Activated T-helper 1 cell treated with anti-CD3 and anti-CD28 coated beads, Interleukin-12 subunit alpha, Interleukin-12 subunit beta, Interleukin-2, Interleukin-4 antibody, amounts not matched to agents 30 ng/mL and 10 ng/mL and 1 ng/mL, durations not matched to agents 14 hours and 24 hours and 36 hours (primary cell): ENCODE data around the gene C17orf113. TPM values are rescaled to one million over a fixed set of nuclear protein-coding genes. Genes with fewer than 3 reads are reported as not detected.

Experiments
- DNase-seq: peaks from one replicate; pipeline ENCODE4 v3.0.0; 2021; ENCODE audit warnings: low spot score
- H3K27ac Mint-ChIP-seq: one replicate; pipeline ENCODE4 v1.8.0; 2021; ENCODE audit warnings: mild to moderate bottlenecking, mixed read lengths
- H3K27me3 Mint-ChIP-seq: one replicate; pipeline ENCODE4 v1.8.0; 2022; ENCODE audit warnings: mild to moderate bottlenecking, moderate library complexity, mixed read lengths; ENCODE audit not compliant: insufficient read depth
- H3K36me3 Mint-ChIP-seq: one replicate; pipeline ENCODE4 v1.8.0; 2021; ENCODE audit warnings: low read depth, mixed read lengths
- H3K4me1 Mint-ChIP-seq: one replicate; pipeline ENCODE4 v1.8.0; 2021; ENCODE audit warnings: low read depth, mixed read lengths
- H3K4me3 Mint-ChIP-seq: one replicate; pipeline ENCODE4 v1.8.0; 2021; ENCODE audit warnings: mild to moderate bottlenecking, moderate library complexity, mixed read lengths
- H3K9me3 Mint-ChIP-seq: one replicate; pipeline ENCODE4 v1.8.0; 2021; ENCODE audit warnings: mixed read lengths
- intact Hi-C: fragments of 100-400 bp; cut with micrococcal nuclease; formaldehyde crosslinking; loops from one replicate; pipeline ENCODE4 v1.15.1; 2024
- total RNA-seq: library from RNA; stranded (reverse); gene quantifications from 2 replicates; pipeline ENCODE4 v1.2.3, GENCODE V29; 2022

Gene C17orf113
- total RNA-seq, 1 donor from 2014 or later, result 0.05 TPM

DNA sequence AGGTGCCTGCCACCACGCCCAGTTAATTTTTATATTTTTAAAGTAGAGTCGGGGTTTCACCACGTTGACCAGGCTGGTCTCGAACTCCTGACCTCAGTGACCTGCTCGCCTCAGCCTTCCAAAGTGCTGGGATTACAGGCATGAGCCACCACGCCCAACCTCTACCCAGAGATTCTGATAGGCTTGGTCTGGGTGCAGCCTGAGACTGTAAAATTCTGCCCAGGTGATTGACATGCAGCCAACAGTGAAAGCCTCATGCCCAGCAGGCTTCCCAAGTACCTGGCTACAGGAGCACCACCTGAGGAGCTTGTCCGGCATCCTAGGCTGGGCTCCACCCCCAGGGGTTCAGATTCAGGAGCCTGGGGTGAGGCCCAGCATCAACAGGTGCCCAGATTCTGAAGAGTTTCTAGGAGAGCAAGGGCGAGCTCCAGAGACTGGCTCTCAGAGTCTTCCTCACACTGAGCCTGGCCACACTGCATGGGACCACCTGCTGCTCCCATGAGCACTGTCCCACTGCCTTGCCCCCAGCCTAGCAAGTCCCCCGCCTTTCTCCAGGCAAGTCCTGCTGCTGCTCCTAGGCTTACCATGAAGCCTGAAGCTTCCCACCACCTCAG is 31.2 kb upstream of the C17orf113 start:
- no peak overlapping the region for H3K27ac Mint-ChIP-seq
- no peak for DNase-seq
- no peaks in the 10 kb centered on the region for H3K36me3 Mint-ChIP-seq
- peaks cover 2% of the 10 kb centered on the region for H3K27me3 Mint-ChIP-seq
- no peaks in the 10 kb centered on the region for H3K4me1 Mint-ChIP-seq
- H3K9me3 Mint-ChIP-seq, result no peaks in the 10 kb centered on the region
- no peak overlapping the region for H3K4me3 Mint-ChIP-seq
- intact Hi-C loops, result no loop called here

DNA sequence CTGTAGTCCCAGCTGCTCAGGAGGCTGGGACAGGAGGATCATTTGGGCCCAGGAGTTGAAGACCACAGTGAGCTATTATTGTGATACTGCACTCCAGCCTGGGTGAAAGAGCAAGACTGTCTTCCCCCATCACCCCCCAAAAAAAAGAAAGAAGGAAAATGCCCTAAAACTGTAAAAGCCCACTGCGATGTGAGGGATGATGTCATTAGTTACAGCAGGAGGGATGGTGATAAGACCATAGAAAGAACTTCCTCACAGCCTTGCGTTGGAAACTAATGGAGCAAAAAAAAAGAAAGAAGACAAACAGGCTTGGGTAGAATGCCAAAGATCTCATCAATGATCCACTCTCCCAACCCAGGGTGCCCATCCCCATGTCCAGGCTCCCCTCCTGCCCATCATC is 29.1 kb upstream of the C17orf113 start:
- Mint-ChIP-seq H3K27ac (no peak overlapping the region), H3K4me1 (no peaks in the 10 kb centered on the region), H3K9me3 (no peaks in the 10 kb centered on the region), H3K4me3 (no peak overlapping the region), H3K27me3 (peaks cover 6% of the 10 kb centered on the region), H3K36me3 (no peaks in the 10 kb centered on the region)
- intact Hi-C loops, result no loop called here
- DNase-seq, result no peak

DNA sequence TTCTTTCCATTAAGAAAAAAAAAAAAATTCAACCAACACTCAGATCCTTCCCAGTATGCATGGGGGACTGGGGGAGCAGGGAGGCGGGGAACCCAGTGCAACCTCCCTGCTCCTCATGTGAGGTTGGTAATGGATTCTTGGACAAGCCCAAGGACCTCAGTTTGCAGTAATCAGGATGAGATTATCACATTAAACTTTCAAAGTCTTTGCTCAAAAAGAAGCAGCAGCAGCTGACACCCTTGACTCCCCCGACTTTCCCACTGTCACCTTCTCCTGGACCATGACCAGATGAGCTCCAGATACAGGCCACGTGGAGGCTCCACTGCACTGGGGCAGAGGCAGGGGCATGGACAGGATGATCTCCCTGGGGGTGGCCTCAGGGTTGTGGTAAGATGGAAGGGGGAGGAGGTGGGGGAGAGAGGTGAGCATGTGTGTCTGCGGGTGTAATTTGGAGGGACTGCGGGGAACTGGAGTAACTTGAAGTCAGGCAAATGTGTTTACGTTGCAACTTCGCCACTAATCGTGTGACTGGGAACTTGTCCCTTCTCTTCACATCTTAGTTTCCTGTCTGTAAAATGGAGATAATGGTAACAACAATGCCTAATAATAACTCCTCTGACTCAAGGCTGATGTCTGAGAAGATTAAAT is 28.1 kb upstream of the C17orf113 start:
- Mint-ChIP-seq H3K36me3 (no peaks in the 10 kb centered on the region), H3K9me3 (no peaks in the 10 kb centered on the region), H3K27me3 (peaks cover 11% of the 10 kb centered on the region), H3K4me1 (no peaks in the 10 kb centered on the region), H3K27ac (no peak overlapping the region), H3K4me3 (no peak overlapping the region)
- no peak for DNase-seq
- intact Hi-C loops, result no loop called here

DNA sequence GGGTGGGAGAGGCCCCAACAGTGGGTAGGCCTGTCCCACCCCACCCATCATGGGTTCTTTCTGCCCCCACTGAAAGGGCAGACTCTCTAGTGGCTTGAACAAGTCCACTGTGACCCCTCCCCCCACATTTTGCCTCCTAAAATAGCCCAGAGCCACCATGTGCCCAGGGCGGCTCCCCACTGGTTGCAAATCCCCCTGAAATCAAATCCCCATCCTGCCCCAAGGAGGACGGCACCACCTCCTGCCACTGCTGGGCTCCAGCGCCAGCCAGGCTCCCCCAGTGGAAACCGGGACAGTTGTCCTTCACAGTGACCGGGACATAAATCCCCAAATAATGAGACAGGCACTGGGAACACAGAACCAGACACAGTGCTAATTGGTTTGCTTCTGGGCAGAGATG is 27.4 kb upstream of the C17orf113 start:
- Mint-ChIP-seq H3K4me1 (no peaks in the 10 kb centered on the region), H3K27ac (no peak overlapping the region), H3K36me3 (no peaks in the 10 kb centered on the region), H3K9me3 (no peaks in the 10 kb centered on the region), H3K4me3 (no peak overlapping the region), H3K27me3 (peaks cover 19% of the 10 kb centered on the region)
- intact Hi-C loops, result no loop called here
- DNase-seq, result no peak

DNA sequence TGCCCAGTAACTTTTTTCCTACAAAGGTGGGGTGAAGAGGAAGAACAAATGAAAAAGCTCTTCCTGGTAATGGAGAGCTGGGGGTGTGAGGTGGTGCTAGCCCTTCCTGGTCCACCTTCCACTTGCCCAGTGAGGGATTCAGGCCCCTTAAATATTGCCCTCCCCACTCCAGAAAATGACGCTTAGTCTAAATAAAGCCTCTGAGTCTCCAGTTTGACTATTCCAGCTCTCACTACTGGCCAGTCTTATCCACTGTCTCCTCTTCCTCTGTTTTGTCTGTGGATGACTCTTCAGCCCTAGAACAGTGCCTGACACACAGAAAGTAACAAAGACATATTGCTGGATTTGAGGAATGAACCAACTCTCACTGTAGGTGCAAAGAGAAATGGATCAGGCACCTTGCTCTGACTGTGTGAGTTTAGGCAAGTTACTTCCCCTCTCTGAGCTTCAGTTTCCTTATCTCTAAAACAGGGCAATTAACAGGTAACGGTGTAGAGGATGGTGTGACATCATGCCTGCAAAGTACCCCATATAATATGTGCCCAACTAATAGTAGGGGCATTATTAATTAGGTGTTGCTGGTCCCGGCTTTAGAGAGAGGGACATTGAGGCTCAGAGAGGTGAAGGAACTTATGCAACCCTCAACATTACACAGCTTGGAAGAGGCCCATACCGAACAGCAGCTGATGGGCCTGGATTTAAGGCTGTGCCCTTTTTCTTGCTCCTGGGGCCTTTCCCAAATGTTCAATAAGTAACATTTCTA is 26.6 kb upstream of the C17orf113 start:
- DNase-seq, result no peak

DNA sequence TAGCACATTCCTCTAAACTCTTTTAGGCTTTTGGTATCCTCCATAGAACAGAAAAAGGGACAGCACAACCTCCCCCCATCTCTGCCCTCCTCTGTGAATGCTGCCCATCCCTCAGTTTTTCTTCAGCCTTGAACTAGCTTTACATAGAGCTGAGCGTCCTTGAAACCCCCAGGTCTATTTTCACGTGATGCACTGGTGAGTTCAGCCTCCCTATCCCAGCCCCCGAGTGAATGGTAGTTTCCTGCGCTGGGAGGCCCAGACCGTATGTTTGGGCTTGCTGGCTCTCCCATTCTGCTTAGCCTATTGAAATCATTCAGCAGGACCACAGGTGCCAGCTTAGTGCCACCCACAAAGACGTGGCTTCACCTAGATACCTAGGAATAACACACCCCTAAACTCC is 25.4 kb upstream of the C17orf113 start:
- peaks cover 29% of the 10 kb centered on the region for H3K27me3 Mint-ChIP-seq
- DNase-seq, result no peak
- H3K36me3 Mint-ChIP-seq, result no peaks in the 10 kb centered on the region
- H3K9me3 Mint-ChIP-seq, result no peaks in the 10 kb centered on the region
- H3K4me1 Mint-ChIP-seq, result peaks cover 11% of the 10 kb centered on the region
- no peak overlapping the region for H3K4me3 Mint-ChIP-seq
- no peak overlapping the region for H3K27ac Mint-ChIP-seq
- intact Hi-C loops, result no loop called here

More for the DNA sequence above, 26.6 kb upstream of the C17orf113 start:
- intact Hi-C loops, result no loop called here
- Mint-ChIP-seq H3K4me1 (peaks cover 1% of the 10 kb centered on the region), H3K27me3 (peaks cover 21% of the 10 kb centered on the region), H3K27ac (no peak overlapping the region), H3K4me3 (no peak overlapping the region), H3K9me3 (no peaks in the 10 kb centered on the region), H3K36me3 (no peaks in the 10 kb centered on the region)

DNA sequence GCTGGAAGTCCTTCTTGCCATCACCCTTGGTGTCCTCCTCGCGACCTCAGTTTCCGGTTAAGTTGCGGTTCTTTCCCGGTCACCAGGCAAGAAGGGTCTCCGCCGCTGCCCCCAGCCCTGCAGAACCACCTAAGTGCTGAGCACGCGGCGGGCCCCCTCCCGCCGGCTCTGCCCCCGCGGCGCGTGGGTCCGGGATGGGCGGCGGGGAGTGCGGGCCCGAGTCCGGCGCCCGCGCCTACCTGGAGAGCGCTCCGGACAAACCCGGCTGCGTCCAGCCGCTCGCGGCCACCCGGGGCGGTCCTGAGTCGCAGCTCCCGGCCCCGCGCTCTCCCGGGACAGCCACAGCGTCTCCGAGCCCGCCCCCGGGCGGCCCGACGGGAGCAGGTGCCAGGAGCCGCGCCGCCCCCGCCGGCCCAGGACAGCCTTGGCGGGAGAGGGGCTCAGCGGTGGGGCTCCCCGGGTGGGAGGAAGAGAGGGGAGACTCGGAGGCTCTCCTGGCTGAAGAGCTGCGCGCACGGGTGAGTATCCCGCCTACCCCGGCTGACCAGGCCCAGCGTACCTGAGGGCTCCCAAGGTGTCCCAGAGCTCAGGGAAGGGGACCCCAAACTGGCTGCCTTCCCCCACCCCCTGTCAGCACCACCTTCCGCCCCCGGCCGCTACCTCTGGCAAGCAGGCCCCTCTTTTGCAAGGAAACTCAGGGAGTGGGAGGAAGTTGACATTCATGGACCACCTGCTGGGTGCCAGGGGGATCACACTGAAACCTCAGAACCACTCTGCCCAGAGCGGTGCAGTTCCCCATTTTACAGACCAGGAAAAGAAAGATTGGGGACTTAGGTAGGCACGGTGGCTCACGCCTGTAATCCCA is 22.2 kb upstream of the C17orf113 start:
- Mint-ChIP-seq H3K4me3 (peak overlapping the region; percentile 11), H3K4me1 (peaks cover 11% of the 10 kb centered on the region), H3K36me3 (no peaks in the 10 kb centered on the region), H3K9me3 (no peaks in the 10 kb centered on the region), H3K27ac (no peak overlapping the region), H3K27me3 (peaks cover 27% of the 10 kb centered on the region)
- DNase-seq, result no peak
- intact Hi-C loops, result no loop called here

DNA sequence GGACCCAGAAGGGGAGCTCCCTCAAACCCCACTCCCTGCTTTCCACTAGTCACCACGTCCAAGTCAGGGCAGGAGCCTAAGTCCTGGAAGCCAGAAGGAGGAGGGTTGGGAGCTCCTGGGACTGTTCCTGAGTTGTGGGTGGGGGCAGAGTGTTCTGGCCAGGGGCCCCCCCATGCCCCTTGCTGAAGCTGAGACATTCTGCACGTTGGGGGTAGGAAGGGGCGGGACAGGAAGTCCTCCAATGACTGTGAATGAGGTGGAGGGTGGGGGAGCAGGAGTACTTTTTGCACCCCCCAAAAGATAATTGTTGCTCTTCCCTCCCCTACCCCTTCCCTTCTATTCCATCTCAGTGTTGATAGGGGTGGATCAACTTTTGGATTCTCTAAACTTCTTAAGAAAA is 21.4 kb upstream of the C17orf113 start:
- H3K9me3 Mint-ChIP-seq, result no peaks in the 10 kb centered on the region
- H3K27me3 Mint-ChIP-seq, result peaks cover 27% of the 10 kb centered on the region
- H3K4me3 Mint-ChIP-seq, result peak overlapping the region; percentile 47

DNA sequence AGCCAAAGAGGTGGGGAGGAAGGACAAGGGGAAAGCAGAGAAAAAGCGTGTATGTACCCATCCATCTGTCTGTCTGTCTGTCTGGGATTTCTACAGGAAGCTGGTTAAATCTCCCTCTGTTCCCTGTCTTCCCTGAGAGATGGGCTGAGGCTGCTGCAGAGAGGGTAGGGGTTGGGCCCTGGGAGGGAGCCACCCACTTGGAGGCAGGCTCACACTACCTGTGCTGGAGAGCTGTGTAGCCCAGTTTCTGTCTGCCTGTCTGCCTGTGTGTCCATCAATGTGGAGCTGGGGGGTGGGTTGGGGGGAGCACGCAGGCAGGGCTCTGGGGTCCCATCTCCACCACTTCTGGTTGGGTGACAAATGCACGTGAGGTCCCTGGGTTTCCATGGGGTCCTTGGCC is 18.6 kb upstream of the C17orf113 start:
- H3K4me3 Mint-ChIP-seq, result no peak overlapping the region

More for the DNA sequence above, 21.4 kb upstream of the C17orf113 start:
- no peaks in the 10 kb centered on the region for H3K36me3 Mint-ChIP-seq
- intact Hi-C loops, result no loop called here
- DNase-seq, result no peak
- no peak overlapping the region for H3K27ac Mint-ChIP-seq
- H3K4me1 Mint-ChIP-seq, result peaks cover 11% of the 10 kb centered on the region

DNA sequence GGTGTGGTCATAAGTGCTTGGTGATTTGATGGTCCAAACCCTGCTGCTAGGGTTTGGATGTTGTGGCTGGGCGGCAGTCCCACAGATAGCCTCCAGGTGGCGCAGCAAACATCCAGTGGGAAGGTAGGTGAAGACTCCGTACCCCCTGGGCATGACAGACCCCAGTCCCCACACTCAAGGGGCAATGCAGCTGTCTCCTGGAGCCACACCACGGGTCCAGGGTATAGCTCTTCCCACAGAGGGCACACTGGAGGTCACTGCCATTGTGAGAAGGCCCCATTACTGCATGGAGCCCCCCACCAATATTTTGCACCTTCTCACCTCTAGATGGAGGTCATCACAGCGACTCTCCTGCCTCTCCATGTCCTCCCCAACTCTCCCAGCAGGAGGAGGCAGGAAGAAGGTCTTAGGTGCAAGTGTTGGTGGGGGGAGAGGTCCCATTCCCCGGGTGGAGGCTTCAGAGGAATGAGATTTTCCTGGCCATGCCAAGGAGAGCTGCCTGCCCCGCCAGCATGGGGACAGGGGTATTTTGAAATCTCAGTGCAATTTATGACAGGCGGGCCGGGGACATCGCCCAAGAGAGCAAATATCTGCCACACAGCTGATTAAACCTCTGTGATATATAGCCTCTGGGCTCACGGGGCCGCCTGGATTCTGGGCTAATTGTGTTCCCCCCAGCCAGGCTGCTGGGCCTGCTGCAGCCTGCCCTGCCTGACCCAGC is 17.1 kb upstream of the C17orf113 start:
- DNase-seq, result peak; percentile 53
- peaks cover 33% of the 10 kb centered on the region for H3K4me1 Mint-ChIP-seq
- H3K9me3 Mint-ChIP-seq, result no peaks in the 10 kb centered on the region
- no peak overlapping the region for H3K27ac Mint-ChIP-seq
- peaks cover 13% of the 10 kb centered on the region for H3K27me3 Mint-ChIP-seq
- no peak overlapping the region for H3K4me3 Mint-ChIP-seq
- H3K36me3 Mint-ChIP-seq, result no peaks in the 10 kb centered on the region
- intact Hi-C loops, result loop anchor here (1.0 kb wide), 2 partner anchors 34 to 49 kb away; no protein-coding TSS in a partner anchor

More for the DNA sequence above, 18.6 kb upstream of the C17orf113 start:
- Mint-ChIP-seq H3K9me3 (no peaks in the 10 kb centered on the region), H3K27me3 (peaks cover 25% of the 10 kb centered on the region), H3K27ac (no peak overlapping the region), H3K36me3 (no peaks in the 10 kb centered on the region), H3K4me1 (peaks cover 24% of the 10 kb centered on the region)
- intact Hi-C loops, result no loop called here
- no peak for DNase-seq

DNA sequence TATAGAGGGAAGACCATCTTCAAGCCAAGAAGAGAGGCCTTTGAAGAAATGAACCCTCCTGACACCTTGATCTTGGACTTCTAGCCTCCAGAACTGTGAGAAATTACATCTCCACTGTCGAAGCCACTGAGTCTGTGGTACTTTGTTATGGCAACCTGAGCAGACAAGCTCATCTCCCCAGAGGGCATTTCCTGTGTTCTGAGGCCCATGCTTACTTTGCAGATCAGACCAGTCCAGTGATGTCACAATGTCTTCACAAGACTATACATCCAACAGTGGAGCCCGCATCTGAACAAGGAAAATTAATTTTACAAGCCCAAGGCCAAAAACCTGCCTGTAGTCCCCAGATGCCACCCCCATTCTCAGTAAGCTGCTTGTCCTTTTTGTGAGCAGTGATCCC is 14.8 kb upstream of the C17orf113 start:
- no peak overlapping the region for H3K4me3 Mint-ChIP-seq
- DNase-seq, result no peak
- H3K36me3 Mint-ChIP-seq, result no peaks in the 10 kb centered on the region
- H3K4me1 Mint-ChIP-seq, result peaks cover 22% of the 10 kb centered on the region
- peaks cover 3% of the 10 kb centered on the region for H3K27me3 Mint-ChIP-seq
- intact Hi-C loops, result no loop called here
- peak overlapping the region; percentile 40 for H3K27ac Mint-ChIP-seq
- no peaks in the 10 kb centered on the region for H3K9me3 Mint-ChIP-seq

DNA sequence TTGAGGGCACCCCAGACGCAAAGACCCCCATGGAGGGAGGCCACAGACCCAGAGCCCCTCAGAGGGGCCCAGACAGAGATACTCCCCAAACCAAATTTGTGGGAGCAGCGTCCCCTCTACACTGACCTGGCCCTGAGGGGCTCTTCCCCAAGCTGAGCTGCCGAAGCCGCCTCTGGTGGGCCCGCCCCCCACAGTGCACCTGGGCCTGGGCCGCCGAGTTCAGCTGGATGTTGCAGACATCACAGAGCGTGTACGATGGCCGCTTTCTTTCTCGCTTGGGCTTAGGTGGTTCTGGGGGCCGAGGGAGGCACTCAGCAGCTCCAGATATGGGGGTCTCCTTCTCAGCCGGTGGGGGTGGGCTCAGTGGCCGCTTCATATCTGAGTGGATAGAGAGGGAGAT is 12.3 kb upstream of the C17orf113 start:
- H3K9me3 Mint-ChIP-seq, result no peaks in the 10 kb centered on the region
- H3K27ac Mint-ChIP-seq, result no peak overlapping the region
- no peak for DNase-seq
- no peak overlapping the region for H3K4me3 Mint-ChIP-seq
- peaks cover 22% of the 10 kb centered on the region for H3K4me1 Mint-ChIP-seq
- no peaks in the 10 kb centered on the region for H3K36me3 Mint-ChIP-seq
- peaks cover 5% of the 10 kb centered on the region for H3K27me3 Mint-ChIP-seq
- intact Hi-C loops, result no loop called here
